MM.1S (cell line): ENCODE data around the gene PFDN1.

Experiments
- EZH2phosphoT487 ChIP-seq: fragments of 300-600 bp; sonication (generic); IDR thresholded peaks from 2 replicates; pipeline ENCODE4 v1.6.1; 2018; ENCODE audit warnings: antibody characterized with exemption, low read length
- TF ChIP-seq, protein P1 (sequence below): fragments of 300-600 bp; sonication (generic); IDR thresholded peaks from 2 replicates; pipeline ENCODE4 v1.5.1; 2016; ENCODE audit warnings: antibody characterized with exemption, low read length, mixed read lengths

DNA sequence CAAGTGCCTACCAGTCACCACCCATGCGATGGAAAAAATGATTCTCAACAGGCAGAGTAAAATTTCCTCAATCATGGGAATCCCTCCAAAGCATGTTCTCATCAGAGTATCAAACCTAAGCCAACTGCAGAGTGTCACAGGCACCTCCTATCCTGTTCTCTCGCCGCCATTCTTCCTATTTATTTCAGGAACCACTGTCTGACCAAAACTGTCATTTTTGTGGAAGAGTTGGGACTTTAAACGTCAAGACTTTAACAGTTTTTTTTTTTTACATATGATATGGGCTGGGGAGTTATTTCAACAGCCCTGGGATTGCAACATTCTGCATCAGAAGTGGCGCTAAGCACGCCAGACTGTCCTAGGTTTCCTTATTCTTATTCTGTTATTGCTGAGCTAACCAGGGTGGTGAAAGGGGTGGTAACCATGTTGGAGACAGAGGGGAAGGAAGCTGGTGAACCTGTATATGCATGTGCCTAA lies 29.5 kb downstream of the PFDN1 start:
- TF ChIP-seq, protein P1, sequence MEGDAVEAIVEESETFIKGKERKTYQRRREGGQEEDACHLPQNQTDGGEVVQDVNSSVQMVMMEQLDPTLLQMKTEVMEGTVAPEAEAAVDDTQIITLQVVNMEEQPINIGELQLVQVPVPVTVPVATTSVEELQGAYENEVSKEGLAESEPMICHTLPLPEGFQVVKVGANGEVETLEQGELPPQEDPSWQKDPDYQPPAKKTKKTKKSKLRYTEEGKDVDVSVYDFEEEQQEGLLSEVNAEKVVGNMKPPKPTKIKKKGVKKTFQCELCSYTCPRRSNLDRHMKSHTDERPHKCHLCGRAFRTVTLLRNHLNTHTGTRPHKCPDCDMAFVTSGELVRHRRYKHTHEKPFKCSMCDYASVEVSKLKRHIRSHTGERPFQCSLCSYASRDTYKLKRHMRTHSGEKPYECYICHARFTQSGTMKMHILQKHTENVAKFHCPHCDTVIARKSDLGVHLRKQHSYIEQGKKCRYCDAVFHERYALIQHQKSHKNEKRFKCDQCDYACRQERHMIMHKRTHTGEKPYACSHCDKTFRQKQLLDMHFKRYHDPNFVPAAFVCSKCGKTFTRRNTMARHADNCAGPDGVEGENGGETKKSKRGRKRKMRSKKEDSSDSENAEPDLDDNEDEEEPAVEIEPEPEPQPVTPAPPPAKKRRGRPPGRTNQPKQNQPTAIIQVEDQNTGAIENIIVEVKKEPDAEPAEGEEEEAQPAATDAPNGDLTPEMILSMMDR = no peak
- TF ChIP-seq EZH2phosphoT487 = no peak
